ENCODE measurements around the gene CEACAM21. TPM values are rescaled to one million over a fixed set of nuclear protein-coding genes. Genes with fewer than 3 reads are reported as not detected.

CEACAM21 gene
- total and polyA plus RNA-seq, 4 donors: 6.5 to 12.2 (median 10.3) TPM

- no peak for TF ChIP-seq CTCF (IDR thresholded peaks at IDR 0.05; ENCODE audit: control extremely low read depth, extremely low read depth)
- WGBS, 2 donors: 21 to 47% methylated on average over 6 to 7 of the region's 7 CpGs
- H3K9me3 ChIP-seq (ENCODE audit: control insufficient read depth in 4 of 4, insufficient read depth in 3 of 4, low read length in 3 of 4): peaks cover 0 to 2% (median 0%) of the 10 kb centered on the region in 4 donors
- no peaks in the 10 kb centered on the region for H3K4me1 ChIP-seq (ENCODE audit: control insufficient read depth in 5 of 5, insufficient read depth in 5 of 5, low read length in 5 of 5)
- no peak overlapping the region for H3K27ac ChIP-seq (ENCODE audit: low read depth in 1 of 2, low read length in 1 of 2)
- DNase-seq (no peak), ATAC-seq (ENCODE audit: insufficient read depth, low FRiP score) (no peak)
- no peaks in the 10 kb centered on the region for H3K36me3 ChIP-seq (ENCODE audit: control insufficient read depth in 4 of 4, insufficient read depth in 4 of 4, low read length in 4 of 4)
- H3K27me3 ChIP-seq (ENCODE audit: control insufficient read depth in 3 of 3, insufficient read depth in 3 of 3, low read length in 2 of 3): no peaks in the 10 kb centered on the region
- no peak overlapping the region for H3K4me3 ChIP-seq
- no peak overlapping the region for H3K9ac ChIP-seq (ENCODE audit: insufficient read depth in 1 of 2, low read length in 2 of 2)
Observed at GRCh38 chr19:41619018-41619556, 43.1 kb downstream of the CEACAM21 start.

- no peak for DNase-seq
- Histone ChIP-seq H3K9ac (ENCODE audit: insufficient read depth in 1 of 2, low read length in 2 of 2) (no peak overlapping the region), H3K4me3 (no peak overlapping the region), H3K27me3 (ENCODE audit: control insufficient read depth in 3 of 3, insufficient read depth in 3 of 3, low read length in 2 of 3) (no peaks in the 10 kb centered on the region), H3K4me1 (ENCODE audit: control insufficient read depth in 5 of 5, insufficient read depth in 5 of 5, low read length in 5 of 5) (no peaks in the 10 kb centered on the region), H3K9me3 (ENCODE audit: control insufficient read depth in 4 of 4, insufficient read depth in 3 of 4, low read length in 3 of 4) (no peaks in the 10 kb centered on the region), H3K27ac (ENCODE audit: low read depth in 1 of 2, low read length in 1 of 2) (no peak overlapping the region), H3K36me3 (ENCODE audit: control insufficient read depth in 4 of 4, insufficient read depth in 4 of 4, low read length in 4 of 4) (no peaks in the 10 kb centered on the region)
- no peak for TF ChIP-seq CTCF (IDR thresholded peaks at IDR 0.05; ENCODE audit: control extremely low read depth, extremely low read depth)
- ATAC-seq (ENCODE audit: insufficient read depth, low FRiP score): no peak
- 60 to 65% methylated on average over 5 of the region's 5 CpGs for WGBS, 2 donors
Observed at GRCh38 chr19:41620171-41620570, 44.2 kb downstream of the CEACAM21 start.

GRCh38 chr19:41621226-41621625 is 45.3 kb downstream of the CEACAM21 start:
- WGBS, 2 donors: 31 to 49% methylated on average over 4 of the region's 4 CpGs
- no peak overlapping the region for H3K27ac ChIP-seq (ENCODE audit: low read depth in 1 of 2, low read length in 1 of 2)
- no peak for DNase-seq
- no peaks in the 10 kb centered on the region for H3K4me1 ChIP-seq (ENCODE audit: control insufficient read depth in 5 of 5, insufficient read depth in 5 of 5, low read length in 5 of 5)
- no peak for ATAC-seq (ENCODE audit: insufficient read depth, low FRiP score)
- no peak overlapping the region for H3K4me3 ChIP-seq
- H3K9me3 ChIP-seq (ENCODE audit: control insufficient read depth in 4 of 4, insufficient read depth in 3 of 4, low read length in 3 of 4): no peaks in the 10 kb centered on the region
- H3K36me3 ChIP-seq (ENCODE audit: control insufficient read depth in 4 of 4, insufficient read depth in 4 of 4, low read length in 4 of 4): no peaks in the 10 kb centered on the region
- H3K9ac ChIP-seq (ENCODE audit: insufficient read depth in 1 of 2, low read length in 2 of 2): no peak overlapping the region
- TF ChIP-seq CTCF (IDR thresholded peaks at IDR 0.05; ENCODE audit: control extremely low read depth, extremely low read depth): no peak
- H3K27me3 ChIP-seq (ENCODE audit: control insufficient read depth in 3 of 3, insufficient read depth in 3 of 3, low read length in 2 of 3): no peaks in the 10 kb centered on the region

GRCh38 chr19:41621654-41622053 is 45.7 kb downstream of the CEACAM21 start:
- WGBS, 2 donors: 30 to 44% methylated on average over 7 of the region's 7 CpGs

More at GRCh38 chr19:41621654-41622053, 45.7 kb downstream of the CEACAM21 start:
- Histone ChIP-seq H3K36me3 (ENCODE audit: control insufficient read depth in 4 of 4, insufficient read depth in 4 of 4, low read length in 4 of 4) (no peaks in the 10 kb centered on the region), H3K27me3 (ENCODE audit: control insufficient read depth in 3 of 3, insufficient read depth in 3 of 3, low read length in 2 of 3) (no peaks in the 10 kb centered on the region), H3K4me3 (no peak overlapping the region), H3K4me1 (ENCODE audit: control insufficient read depth in 5 of 5, insufficient read depth in 5 of 5, low read length in 5 of 5) (no peaks in the 10 kb centered on the region), H3K9me3 (ENCODE audit: control insufficient read depth in 4 of 4, insufficient read depth in 3 of 4, low read length in 3 of 4) (no peaks in the 10 kb centered on the region), H3K9ac (ENCODE audit: insufficient read depth in 1 of 2, low read length in 2 of 2) (no peak overlapping the region), H3K27ac (ENCODE audit: low read depth in 1 of 2, low read length in 1 of 2) (no peak overlapping the region)
- ATAC-seq (ENCODE audit: insufficient read depth, low FRiP score) (no peak), DNase-seq (no peak)
- TF ChIP-seq CTCF (IDR thresholded peaks at IDR 0.05; ENCODE audit: control extremely low read depth, extremely low read depth): no peak
